Choroid plexus epithelial cell (primary cell): ENCODE data around the gene GABARAP.
A peak's percentile ranks its signal among the peaks of the same experiment; 100 is the strongest.

Experiments used
- DNase-seq: peaks from one replicate; pipeline ENCODE4 v3.0.0-alpha.2; 2010; ENCODE audit warnings: low read depth
- H3K4me3 ChIP-seq: 2 replicates; pipeline ENCODE4 v1.5.1; 2011; ENCODE audit warnings: low read depth, mild to moderate bottlenecking, control low read depth, low read length, moderate library complexity
- CTCF ChIP-seq: conservative IDR thresholded peaks from 2 replicates; pipeline ENCODE4 v1.5.1; 2011; ENCODE audit warnings: low read depth, mild to moderate bottlenecking, control low read depth, inconsistent platforms, low read length, moderate library complexity

Gene GABARAP

GRCh38 chr17:7252176-7253043, 10.2 kb upstream of the GABARAP start, which contains the start of gene ELP5:
Gene ELP5 (plus strand): TSS chr17:7252215. CDS start chr17:7252551, 336 bp downstream.
- peak; percentile 95 for DNase-seq

GRCh38 chr17:7251661-7252175, 9.5 kb upstream of the GABARAP start, which contains the start of gene CTDNEP1:
Gene CTDNEP1 (minus strand): TSS chr17:7251734. CDS start chr17:7251296, 438 bp downstream.
- DNase-seq = peak; percentile 100
- no peak for TF ChIP-seq CTCF
- peak within 1 kb of the TSS; percentile 96 for H3K4me3 ChIP-seq

More at GRCh38 chr17:7252176-7253043, 10.2 kb upstream of the GABARAP start, which contains the start of gene ELP5:
- TF ChIP-seq CTCF = no peak
- peak within 1 kb of the TSS; percentile 96 for H3K4me3 ChIP-seq

- no peak for TF ChIP-seq CTCF
- H3K4me3 ChIP-seq = peak overlapping the region; percentile 96
- DNase-seq = peak; percentile 28
These were observed 8.7 kb upstream of the GABARAP start for GRCh38 chr17:7250695-7251627.

GRCh38 chr17:7249830-7250229, 7.6 kb upstream of the GABARAP start:
- DNase-seq = no peak
- H3K4me3 ChIP-seq = peak overlapping the region; percentile 96
- TF ChIP-seq CTCF = no peak

GRCh38 chr17:7249214-7249613, 7.0 kb upstream of the GABARAP start:
- TF ChIP-seq CTCF = no peak
- DNase-seq = no peak
- H3K4me3 ChIP-seq = no peak overlapping the region

- TF ChIP-seq CTCF = no peak
- DNase-seq = no peak
- H3K4me3 ChIP-seq = no peak overlapping the region
These were observed 6.5 kb upstream of the GABARAP start for GRCh38 chr17:7248796-7249195.
